GM21381 (cell line): ENCODE results near the gene FYB2.
A peak's percentile ranks its signal among the peaks of the same experiment; 100 is the strongest.

ENCODE experiments used
- ATAC-seq: cut with Tn5 transposase; IDR thresholded peaks from one replicate; pipeline ENCODE4 v1.9.1; 2021; ENCODE audit warnings: mild to moderate bottlenecking, moderate library complexity; ENCODE audit not compliant: unreplicated experiment

The FYB2 gene

DNA sequence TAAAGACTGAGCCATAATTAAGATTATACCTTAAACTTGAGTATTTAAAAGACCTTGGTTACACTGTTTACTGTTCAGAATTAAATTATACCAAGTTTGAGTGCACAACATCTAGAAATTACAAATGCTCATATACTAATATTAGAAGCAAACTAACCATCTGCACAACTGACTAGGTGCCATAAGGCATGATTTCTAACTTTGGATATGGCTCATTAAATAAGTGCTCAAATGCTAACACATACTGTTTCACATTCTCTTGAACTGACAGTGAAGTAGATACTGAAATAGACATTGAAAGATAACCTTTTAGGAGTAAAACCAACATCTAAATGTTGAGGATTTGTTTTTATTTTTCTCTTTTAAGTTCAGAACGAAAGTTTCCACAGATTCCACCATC lies 100.0 kb downstream of the FYB2 start:
- no peak for ATAC-seq

GRCh38 chr1:56715156-56715555 lies 104.0 kb downstream of the FYB2 start:
- ATAC-seq = no peak

DNA sequence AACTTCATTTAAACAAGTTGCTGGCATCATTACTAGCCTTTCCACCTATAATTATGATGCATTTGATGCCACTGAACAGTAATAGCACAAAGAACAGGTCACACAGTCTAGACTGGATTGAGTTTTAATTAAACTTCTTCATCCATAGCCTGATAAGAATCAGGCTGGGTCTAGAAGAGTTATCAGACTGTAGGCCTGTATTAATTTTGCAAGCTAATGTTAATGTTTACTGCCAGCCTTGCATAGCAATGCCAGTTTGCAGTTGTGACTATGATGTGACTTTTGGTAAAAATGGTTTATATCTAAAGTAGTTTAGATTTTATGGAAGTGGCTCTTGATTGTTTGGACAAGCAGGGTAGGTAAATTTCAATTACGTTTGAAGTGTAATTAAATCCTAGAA lies 106.1 kb downstream of the FYB2 start:
- ATAC-seq = no peak

GRCh38 chr1:56712150-56712549 lies 107.1 kb downstream of the FYB2 start:
- ATAC-seq = no peak

DNA sequence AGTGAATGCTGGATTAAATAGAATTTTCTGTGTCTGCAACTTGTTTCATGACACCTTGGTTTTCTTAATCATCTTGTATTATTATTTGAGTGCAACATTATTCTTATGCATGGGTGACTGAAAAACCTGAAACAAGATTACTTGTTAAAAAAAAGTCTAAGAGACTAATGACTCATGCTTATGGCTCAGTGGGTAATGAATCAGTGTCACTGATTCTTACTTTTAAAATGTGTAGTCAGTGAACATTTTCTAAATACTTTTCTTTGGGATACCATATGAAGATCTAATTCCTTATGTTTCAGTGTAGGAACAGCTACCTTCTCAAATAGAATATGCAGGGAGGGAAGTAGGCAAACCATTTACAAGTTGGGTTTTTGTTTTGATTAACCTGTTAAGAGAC lies 108.6 kb downstream of the FYB2 start:
- no peak for ATAC-seq

- ATAC-seq = no peak
Measured at GRCh38 chr1:56709995-56710394, 109.2 kb downstream of the FYB2 start.

- ATAC-seq = peak; percentile 69
Measured at GRCh38 chr1:56709269-56709880, 109.8 kb downstream of the FYB2 start.

- ATAC-seq = no peak
Measured at GRCh38 chr1:56707379-56707778, 111.8 kb downstream of the FYB2 start.

GRCh38 chr1:56703747-56704146 lies 115.5 kb downstream of the FYB2 start:
- no peak for ATAC-seq

DNA sequence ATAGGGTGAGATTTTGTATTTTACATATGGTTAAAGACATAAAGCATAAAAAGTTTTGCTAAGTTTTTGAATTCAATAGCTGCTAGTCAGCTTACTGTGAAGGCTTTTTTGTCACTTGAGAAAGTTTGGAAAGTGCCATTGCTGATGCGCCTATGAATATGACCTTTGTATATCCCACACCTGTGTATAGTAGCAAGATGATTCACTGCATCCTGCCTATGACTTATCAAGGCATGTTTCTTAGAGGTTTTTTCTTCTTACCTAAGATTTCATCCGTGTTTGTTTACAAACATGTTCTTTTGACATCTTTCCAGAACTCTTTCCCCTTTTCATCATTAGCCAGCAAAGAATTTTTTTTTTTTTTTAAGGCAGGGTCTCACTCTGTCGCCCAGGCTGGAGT lies 122.5 kb downstream of the FYB2 start:
- ATAC-seq = no peak

- peak; percentile 88 for ATAC-seq
Measured at GRCh38 chr1:56688522-56689026, 130.6 kb downstream of the FYB2 start.

DNA sequence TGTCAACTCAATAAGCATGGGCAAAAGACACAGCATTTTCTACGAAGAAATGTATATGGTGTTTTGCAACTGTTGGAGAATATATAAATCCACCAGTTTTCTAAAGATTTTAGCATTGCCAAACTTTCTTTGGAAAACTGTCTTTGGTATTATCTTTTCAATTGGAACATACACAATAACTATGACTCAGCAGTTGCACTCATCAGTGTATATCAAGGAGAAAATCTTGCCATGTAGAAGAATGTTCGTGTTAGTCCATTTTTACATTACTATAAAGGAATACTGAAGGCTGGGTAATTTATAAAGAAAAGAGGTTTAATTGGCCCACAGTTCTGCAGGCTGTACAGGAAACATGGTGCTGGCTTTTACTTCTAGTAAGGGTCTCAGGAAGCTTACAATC lies 133.0 kb downstream of the FYB2 start:
- ATAC-seq = no peak

DNA sequence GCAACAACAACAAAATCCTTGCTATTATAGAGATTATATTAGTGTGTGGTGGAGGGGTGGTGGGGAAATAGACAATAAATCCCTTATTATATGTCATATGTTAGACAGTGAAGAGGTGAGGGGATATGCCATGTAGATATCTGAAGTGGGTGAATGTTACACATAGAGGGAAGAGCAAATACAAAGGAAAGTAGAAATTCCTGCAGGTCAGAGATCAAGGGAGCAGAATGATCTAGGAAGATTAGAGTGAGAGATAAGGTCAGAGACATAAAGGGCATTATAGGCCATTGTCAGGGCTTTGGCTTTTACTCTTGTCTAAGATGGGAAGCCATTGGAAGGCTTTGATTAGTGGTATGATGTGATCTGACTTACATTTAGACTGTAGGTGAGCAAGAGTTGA lies 135.6 kb downstream of the FYB2 start:
- ATAC-seq = no peak

DNA sequence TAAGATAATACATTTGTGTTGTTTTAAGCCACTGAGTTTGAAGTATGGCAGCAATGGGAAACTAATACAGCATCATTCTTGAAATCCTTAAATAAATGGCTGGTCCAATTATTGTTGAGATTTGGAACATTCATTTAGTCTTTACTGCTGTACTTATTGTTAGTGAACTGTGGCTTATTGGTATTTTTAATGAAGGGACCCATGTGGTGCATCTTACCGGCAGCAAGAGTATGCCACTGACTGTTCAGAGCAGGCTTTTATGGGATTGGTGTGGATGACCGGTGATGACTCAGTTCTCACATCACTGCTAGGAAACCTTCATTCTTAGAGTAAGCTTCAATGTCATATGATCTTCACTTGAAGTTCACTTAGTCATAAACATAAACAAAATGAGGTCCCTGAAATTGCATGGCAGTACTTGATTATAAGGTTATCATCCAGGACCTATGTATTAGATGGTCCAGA lies 142.6 kb downstream of the FYB2 start:
- ATAC-seq = no peak

GRCh38 chr1:56675763-56676162 lies 143.4 kb downstream of the FYB2 start:
- no peak for ATAC-seq

- ATAC-seq = no peak
Measured at GRCh38 chr1:56672579-56672978, 146.6 kb downstream of the FYB2 start.

DNA sequence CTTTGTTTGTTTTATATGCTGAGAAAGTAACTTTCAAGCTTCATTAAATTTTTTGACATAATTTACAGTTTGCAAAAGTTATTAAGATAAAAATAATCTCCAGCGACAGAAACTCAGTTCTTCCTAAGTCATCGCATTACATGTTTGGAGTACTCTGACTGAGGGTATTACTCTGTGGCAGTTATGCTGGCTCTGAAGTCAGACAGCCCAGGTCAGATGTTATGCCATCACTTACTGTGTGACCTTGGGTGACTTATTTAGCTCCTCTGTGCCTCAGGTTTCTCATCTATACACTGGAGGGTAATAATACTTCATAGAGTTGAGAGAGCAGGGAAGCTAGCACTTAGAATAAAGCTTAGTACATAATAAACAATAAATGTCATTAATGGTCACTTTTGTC lies 147.7 kb downstream of the FYB2 start:
- no peak for ATAC-seq

GRCh38 chr1:56671085-56671484 lies 148.1 kb downstream of the FYB2 start:
- ATAC-seq = no peak

DNA sequence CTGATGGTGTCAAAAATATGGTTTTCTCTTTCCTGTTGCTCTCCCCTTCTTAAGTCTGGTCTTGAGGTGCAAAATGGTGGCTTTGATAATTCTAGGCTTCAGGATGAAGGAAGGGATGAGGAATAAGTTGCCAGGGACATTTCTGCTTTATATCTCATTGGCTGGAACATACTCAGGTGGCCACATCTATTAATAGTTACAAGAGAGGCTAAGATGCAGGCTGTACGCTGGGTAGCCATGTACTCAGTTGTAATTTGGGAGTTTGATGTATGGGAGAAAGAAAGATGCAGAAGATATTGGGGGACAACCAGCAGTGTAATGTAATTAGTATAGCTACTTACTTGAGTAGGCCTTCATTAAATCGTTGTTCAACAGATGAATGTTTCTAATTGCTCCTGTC lies 148.9 kb downstream of the FYB2 start:
- no peak for ATAC-seq
